GM18867 (cell line): ENCODE results near the gene EYS.
"Not testable (repeated sequence)": the region's sequence is repeated elsewhere in the genome, so short reads cannot be mapped to it uniquely, and the experiment has no call there.

Experiments used
- ATAC-seq: cut with Tn5 transposase; IDR thresholded peaks from one replicate; pipeline ENCODE4 v1.9.1; 2021; ENCODE audit warnings: mild to moderate bottlenecking, moderate library complexity; ENCODE audit not compliant: unreplicated experiment

The EYS gene

DNA sequence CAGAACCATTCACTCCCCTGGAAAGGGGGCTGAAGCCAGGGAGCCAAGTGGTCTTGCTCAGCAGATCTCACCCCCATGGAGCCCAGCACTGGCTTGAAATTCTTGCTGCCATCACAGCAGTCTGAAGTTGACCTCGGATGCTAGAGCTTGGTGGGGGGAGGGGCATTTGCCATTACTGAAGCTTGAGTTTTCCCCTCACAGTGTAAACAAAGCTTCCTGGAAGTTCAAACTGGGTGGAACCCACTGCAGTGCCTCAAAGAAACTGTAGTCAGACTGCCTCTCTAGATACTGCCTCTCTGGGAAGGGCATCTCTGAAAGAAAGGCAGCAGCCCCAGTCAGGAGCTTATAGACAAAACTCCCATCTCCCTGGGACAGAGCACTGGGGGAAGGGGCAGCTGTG, 1819.2 kb downstream of the EYS start:
- ATAC-seq = not testable (repeated sequence)

DNA sequence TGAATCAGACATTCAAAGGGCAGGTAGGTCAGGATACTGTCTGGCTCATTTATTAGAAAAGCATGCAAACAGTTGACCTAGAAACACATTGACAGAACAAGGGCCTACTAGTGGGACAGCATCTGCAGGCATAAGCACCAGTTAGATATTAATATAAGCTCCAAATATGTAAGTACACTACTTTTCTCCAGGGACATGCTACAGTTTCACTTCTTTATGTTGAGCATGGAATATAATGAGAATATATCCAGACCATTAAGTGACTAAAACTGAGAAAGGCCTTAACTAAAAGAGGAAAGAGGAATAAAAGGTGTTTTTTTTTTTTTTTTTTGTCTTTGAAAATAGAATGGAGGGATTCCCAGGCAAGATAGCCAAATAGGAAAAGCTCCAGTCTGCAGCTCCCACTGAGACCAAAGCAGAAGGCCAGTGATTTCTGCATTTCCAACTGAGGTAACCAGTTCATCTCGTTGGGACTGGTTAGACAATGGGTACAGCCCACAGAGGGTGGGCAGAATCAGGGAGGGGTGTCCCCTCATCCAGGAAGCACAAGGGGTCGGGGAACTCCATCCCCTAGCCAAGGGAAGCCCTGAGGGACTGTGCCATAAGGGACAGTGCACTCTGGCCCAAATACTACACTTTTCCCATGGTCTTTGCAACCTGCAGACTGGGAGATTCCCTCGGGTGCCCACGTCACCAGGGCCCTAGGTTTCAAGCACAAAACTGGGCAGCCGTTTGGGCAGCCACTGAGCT, 1819.8 kb downstream of the EYS start:
- ATAC-seq = no peak

DNA sequence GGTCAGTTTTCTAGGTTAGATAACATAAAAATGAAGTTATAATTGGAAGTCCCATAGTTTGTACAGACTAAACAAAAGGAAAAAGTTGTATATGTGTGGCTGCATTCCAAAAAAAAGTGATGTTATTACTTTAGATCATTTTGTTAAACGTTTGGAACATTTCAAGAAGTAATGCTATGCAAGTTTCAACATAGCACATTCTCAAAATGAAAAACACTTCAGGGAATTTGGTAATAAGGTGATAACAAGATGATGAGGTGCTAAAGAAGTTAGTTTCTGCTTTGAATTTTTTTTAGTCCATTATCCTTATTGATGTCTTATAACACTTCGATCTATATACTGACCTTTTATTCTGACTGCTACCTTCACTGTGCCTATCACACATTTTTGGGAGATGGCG, 1820.7 kb downstream of the EYS start:
- ATAC-seq = no peak

DNA sequence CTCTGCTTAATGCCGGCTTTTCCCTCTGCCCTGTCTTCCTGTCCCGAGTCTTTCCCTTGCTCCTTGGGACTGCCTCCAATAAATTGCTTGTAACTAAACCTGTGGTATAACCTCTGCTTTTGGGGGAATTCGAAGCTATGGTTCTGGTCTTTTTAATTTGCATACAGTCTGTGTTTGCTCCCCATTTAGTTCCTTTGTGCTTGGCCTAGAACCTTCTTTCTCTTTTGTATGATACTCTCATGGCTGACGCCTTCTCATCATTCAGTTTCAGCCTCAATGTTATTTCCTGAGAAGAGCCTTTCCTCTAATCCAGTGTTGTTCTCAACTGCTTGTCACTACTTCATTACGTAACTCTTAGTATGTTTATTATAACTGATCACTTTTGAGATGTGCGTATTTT, 1823.4 kb downstream of the EYS start:
- peak; percentile 83 for ATAC-seq

DNA sequence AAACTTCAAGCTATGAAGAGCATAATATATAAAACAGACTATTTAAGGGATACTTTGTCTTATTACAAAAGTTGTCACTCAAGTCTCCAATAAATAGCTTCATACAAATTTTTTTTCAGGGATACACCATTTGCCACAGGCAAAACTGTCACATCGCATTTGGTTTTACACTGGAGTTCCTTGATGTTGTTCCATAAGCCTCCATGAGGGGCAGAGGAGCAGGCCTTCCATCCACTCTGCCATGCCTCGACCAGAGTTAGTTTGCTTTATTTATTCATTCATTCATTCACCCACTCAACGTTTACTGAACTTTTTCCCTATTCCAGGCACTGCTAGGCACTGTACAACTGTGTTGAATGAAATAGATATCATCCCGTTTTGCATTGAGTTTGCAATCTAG, 1824.8 kb downstream of the EYS start:
- no peak for ATAC-seq

- no peak for ATAC-seq
Measured at GRCh38 chr6:63881791-63882190, 1825.2 kb downstream of the EYS start.

DNA sequence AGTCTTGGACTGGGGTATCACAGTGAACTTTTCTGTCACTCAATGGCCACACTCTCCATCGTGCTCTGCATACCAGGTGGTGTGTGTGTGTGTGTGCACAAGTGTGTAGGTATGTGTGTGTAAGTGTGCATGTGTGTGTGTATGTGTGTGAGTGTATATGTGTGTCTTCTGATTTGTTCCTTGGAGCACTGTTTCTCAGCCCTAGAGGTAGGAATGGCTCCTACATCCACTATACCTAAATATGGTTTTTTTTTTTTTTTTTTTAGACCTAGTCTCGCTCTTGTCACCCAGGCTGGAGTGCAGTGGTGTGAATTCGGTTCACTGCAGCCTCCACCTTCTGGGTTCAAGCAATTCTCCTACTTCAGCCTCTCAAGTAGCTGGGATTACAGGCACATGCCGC, 1834.8 kb downstream of the EYS start:
- no peak for ATAC-seq

DNA sequence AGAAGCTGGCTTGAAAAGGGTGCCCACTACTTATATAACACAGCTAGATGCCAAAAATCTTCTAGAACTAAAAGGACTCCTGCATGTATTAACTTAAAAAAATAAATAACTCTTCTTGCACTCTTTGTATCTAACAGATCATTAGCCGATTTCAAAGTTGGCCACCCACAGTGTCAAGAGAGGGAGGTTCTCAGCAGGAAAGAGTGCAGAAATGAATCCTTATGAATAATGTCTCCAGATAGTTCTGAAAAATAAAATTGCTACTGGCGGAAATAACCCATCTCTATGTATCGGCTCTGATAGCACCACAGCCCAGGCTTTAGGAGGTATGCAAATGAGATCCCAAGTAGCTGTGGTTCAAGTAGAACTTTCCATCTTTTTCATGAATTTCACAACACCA, 1838.7 kb downstream of the EYS start:
- ATAC-seq = no peak

- no peak for ATAC-seq
Measured at GRCh38 chr6:63864671-63865318, 1842.2 kb downstream of the EYS start.

DNA sequence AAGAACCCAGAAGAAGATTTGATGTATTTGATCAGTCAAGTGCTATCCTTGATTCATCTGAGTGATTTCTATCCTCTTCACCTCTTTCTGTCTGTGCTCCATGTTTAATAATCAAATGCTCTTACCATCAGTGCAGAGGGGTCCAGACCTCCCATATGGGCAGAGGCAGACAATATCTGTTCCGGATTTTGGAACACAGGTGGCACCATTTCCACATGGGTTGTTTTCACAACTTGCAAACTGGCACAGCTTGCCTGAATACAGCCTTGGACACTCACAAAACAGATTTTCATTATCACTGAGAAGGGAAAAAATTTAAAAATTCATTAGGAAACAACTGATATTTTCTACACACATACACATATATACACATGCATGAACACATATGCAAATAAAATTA, 1843.0 kb downstream of the EYS start:
- ATAC-seq = no peak

DNA sequence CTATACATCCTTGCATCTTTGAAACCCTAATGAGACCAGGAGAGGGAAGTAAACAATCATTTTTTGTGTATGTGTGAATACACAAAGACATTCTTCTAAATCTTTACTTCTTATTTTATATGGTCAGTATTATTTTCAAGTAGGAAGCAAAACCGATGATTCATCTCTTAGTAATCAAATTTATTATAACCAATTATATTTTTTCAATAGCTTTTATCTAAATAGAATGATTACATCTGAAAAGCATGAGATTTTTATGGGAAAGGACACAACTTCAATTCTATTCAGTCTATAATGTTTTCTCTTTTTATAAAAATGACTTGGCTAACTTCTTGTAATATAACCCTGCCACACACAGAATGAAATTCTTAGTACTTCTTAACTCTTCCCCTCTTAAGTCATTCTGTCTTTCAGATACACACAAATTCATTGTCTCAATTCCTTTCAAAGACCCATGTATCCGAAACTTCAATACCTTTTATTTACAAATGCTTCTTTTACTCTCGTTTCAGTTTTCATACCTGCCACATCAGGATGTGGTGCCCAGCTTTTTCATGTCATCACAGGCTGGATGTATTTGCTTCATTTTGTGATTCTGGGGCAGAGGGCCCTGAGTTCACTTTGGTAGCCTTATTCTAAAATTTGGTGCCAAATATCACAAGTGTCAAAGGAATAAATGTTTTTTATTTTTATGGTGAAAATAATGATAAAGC, 1844.4 kb downstream of the EYS start:
- no peak for ATAC-seq

DNA sequence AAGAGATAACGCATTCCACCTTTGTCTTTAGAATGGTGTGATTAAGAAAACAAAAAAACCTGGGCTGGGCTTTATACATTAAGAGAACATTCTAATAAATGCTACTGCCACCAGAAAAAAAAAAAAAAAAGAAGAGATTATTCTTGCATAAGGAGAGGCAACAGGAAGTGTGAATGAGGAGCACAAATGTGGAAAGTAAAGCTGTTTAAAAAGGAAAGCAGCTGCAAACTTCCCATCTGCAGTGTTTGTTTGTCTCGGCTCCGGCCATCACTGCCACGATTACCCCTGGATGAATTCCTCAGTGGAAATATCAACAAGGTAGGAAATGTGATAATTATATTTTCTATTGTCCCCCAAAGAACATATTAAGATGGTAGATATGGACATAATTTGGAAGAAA, 1847.5 kb downstream of the EYS start:
- ATAC-seq = no peak

DNA sequence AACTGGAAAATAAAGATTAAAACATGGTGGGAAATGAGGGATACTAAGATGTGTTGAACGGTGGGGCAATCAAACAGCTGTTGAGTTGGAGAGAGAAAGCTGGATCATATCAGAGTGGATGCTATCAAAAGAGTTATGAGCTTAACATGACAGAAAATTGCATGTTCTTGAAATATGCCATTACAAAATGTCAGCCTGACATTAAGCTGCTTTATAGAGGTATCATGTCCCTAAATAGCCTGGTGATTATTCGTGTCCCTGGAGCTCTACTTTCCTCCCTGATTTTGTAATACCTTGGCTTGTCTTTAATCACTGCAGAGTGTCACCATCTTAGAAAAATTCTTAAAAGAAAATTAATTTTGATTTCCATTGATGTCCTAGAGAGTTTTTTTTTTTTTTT, 1848.3 kb downstream of the EYS start:
- ATAC-seq = no peak

DNA sequence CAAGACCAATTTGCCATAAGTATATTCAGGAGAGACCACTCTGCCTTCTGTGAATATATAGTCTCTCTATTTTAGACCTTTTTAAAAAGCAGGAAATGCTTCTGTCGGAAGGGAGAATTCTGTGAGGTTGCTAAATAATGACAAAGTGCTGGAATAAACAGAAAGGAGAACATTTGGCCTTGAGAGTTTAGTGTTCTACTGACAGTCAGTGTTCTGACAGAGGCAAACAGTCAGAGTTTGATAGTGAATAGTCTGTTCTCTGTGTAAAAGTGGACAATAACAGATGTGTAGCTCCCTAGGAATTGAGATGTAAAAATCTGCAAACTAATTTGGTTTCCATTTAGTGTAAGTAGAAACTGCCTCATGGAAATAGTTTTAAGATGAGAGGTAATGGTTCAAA, 1850.8 kb downstream of the EYS start:
- no peak for ATAC-seq

DNA sequence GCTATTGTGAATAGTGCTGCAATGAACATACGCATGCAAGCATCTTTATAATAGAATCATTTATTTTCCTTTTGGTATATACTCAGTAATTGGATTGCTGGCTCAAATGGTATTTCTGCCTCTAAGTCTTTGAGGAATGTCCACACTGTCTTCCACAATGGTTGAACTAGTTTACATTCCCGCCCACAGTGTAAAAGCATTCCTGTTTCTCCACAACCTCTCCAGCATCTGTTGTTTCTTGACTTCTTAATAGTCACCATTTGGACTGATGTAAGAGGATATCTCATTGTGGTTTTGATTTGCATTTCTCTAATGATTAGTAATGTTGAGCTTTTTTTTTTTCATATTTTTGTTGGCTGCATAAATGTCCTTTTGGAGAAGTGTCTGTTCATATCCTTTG, 1862.7 kb downstream of the EYS start:
- ATAC-seq = no peak

GRCh38 chr6:63839485-63839884, 1867.5 kb downstream of the EYS start:
- no peak for ATAC-seq

- not testable (repeated sequence) for ATAC-seq
Measured at GRCh38 chr6:63828678-63829077, 1878.3 kb downstream of the EYS start.

GRCh38 chr6:63824722-63825121, 1882.3 kb downstream of the EYS start:
- ATAC-seq = no peak

DNA sequence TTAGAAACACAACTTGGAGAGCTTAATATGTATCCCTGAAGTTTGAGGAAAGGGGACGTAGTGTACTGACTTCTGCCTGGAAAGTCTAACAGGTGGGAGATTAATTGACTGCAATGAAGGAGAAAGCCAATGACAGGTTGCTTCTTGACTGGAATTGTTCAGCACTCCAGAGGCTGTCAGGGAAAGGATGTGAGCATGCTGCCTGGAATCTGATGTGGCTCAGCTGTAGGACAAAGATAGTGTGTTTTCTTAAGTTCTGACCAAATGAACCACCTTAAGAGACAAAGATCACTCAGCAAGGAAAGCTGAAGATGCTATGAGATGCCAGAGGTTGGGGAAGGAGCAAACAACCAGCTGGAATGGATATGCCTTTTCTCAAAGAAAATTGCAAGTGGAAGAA, 1885.6 kb downstream of the EYS start:
- no peak for ATAC-seq

GRCh38 chr6:63819831-63820230, 1887.2 kb downstream of the EYS start:
- no peak for ATAC-seq

DNA sequence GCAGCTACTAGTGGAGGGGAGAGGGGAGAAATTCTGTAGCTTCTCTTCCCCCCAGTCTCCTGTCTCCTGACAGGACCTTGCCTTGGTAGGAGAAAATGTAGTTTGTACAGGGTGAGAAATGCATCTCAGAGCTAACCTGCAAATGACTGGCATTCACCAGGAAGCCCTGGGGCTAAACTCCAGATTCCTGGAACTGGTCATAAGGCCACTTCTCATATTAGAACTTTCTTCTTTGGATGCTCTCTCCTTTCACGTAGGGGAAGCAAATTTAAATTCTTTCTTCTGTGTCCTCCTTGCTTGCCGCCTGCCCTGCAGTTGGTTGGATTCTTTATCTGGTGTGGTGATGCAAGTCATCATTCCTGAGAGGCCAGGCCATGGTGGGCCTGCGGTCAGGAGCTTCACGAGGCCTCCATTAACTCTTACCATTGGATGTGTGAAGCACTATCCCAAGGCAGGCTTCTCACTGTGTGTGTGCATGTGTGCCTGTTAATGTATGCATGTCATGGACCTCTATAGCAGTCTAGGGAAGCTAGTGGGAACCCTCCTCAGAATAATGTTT, 1889.5 kb downstream of the EYS start:
- ATAC-seq = no peak

- ATAC-seq = no peak
Measured at GRCh38 chr6:63816982-63817436, 1890.0 kb downstream of the EYS start.
